HepG2 (cell line): ENCODE measurements around the gene ERBB4. TPM values are rescaled to one million over a fixed set of nuclear protein-coding genes. Genes with fewer than 3 reads are reported as not detected.

Experiments
- ATAC-seq: fragments of 200-7000 bp; cut with Tn5 transposase; 3 replicates; pipeline ENCODE4 v1.9.1; 2020; ENCODE audit warnings: mild to moderate bottlenecking, moderate library complexity
- BruUV-seq: library from RNA; stranded (reverse); fragments of 400-500 nt; replicated peaks from 2 replicates; lab custom pipeline; 2021; lab: Mats Ljungman, UMichigan
- CTCF ChIA-PET: fragments of 300-600 bp; formaldehyde crosslinking; extraction: SDS; loops from one replicate; lab custom pipeline; 2021; ENCODE audit warnings: low total read pairs, inconsistent platforms, low intra/inter-chr PET ratio; lab: Yijun Ruan, JAX
- POLR2A ChIA-PET: fragments of 350-600 bp; sonication (Branson Sonifier 250); formaldehyde crosslinking; loops from one replicate; lab custom pipeline; 2020; ENCODE audit warnings: antibody characterized with exemption, inconsistent platforms; lab: Yijun Ruan, JAX
- DNase-seq: peaks from one replicate; pipeline ENCODE4 v3.0.0-alpha.2; 2015; ENCODE audit warnings: low spot score
- FAIRE-seq: peaks from 3 replicates; lab custom pipeline; 2011; peaks lifted over from hg19 to GRCh38; lab: Jason Lieb, UNC
- H2AFZ ChIP-seq: one replicate; pipeline ENCODE4 v1.6.1; 2011; ENCODE audit warnings: low read length, inconsistent platforms
- H3K27ac ChIP-seq: fragments of 300-600 bp; 3 replicates; pipeline ENCODE4 v1.8.0; 2011; ENCODE audit warnings: mixed run types, mild to moderate bottlenecking, mixed read lengths, low read length, inconsistent platforms; ENCODE audit not compliant: insufficient read depth; ENCODE audit errors: extremely low read length
- H3K27me3 ChIP-seq, 2 experiments: fragments of 200-600 bp in 1 of 2; 2 replicates in 1 of 2; 3 replicates in 1 of 2; pipeline versions ENCODE4 v1.6.0 to v1.8.0; 2011; ENCODE audit warnings: low read length in 2 of 2, mild to moderate bottlenecking in 2 of 2, moderate library complexity in 2 of 2, inconsistent platforms in 1 of 2; ENCODE audit not compliant: insufficient read depth in 2 of 2, control insufficient read depth in 1 of 2
- H3K36me3 ChIP-seq, 2 experiments: fragments of 200-600 bp in 1 of 2; replicated peaks in 1 of 2; 2 replicates in 1 of 2; 3 replicates in 1 of 2; pipeline versions ENCODE4 v1.5.1 to v1.8.0; 2011; ENCODE audit warnings: low read length in 2 of 2, inconsistent platforms in 1 of 2; ENCODE audit not compliant: insufficient read depth in 2 of 2, control insufficient read depth in 1 of 2
- H3K4me1 ChIP-seq: 2 replicates; pipeline ENCODE4 v1.5.1; 2012; ENCODE audit warnings: low read length, inconsistent platforms; ENCODE audit not compliant: insufficient read depth
- H3K4me2 ChIP-seq: 2 replicates; pipeline ENCODE4 v1.6.0; 2011; ENCODE audit warnings: low read depth, low read length, inconsistent platforms
- H3K4me3 ChIP-seq, 3 experiments: fragments of 200-600 bp in 1 of 3; sonication (generic), shearing (Covaris generic) in 1 of 3; replicated peaks in 1 of 3; 2 replicates each; pipeline ENCODE4 v1.5.1; 2011 to 2016; ENCODE audit warnings: low read length in 3 of 3, inconsistent platforms in 2 of 3, low read depth in 2 of 3, mild to moderate bottlenecking in 2 of 3, control low read depth in 1 of 3, mixed read lengths in 1 of 3; ENCODE audit not compliant: insufficient read depth in 1 of 3
- H3K79me2 ChIP-seq: one replicate; pipeline ENCODE4 v1.6.1; 2011; ENCODE audit warnings: low read length, inconsistent platforms; ENCODE audit not compliant: insufficient read depth
- H3K9ac ChIP-seq: 2 replicates; pipeline ENCODE4 v1.6.0; 2011; ENCODE audit warnings: mild to moderate bottlenecking, low read depth, low read length, inconsistent platforms; ENCODE audit not compliant: insufficient read depth
- H3K9me3 ChIP-seq: 2 replicates; pipeline ENCODE4 v1.5.1; 2012; ENCODE audit warnings: mild to moderate bottlenecking, low read length
- H4K20me1 ChIP-seq: 2 replicates; pipeline ENCODE4 v1.6.0; 2011; ENCODE audit warnings: inconsistent platforms, mild to moderate bottlenecking, low read length, moderate library complexity; ENCODE audit not compliant: insufficient read depth
- HOMEZ ChIP-seq: IDR thresholded peaks from 2 replicates; pipeline ENCODE4 v1.6.1; 2016; ENCODE audit warnings: low read depth
- KDM5A ChIP-seq: fragments of 200-600 bp; sonication (generic); IDR thresholded peaks from 2 replicates; pipeline ENCODE4 v1.7.0; 2018; ENCODE audit warnings: antibody characterized with exemption, mild to moderate bottlenecking, low read length, borderline replicate concordance
- MBNL3 ChIP-seq: fragments of 250-450 bp; sonication (Bioruptor Pico); conservative IDR thresholded peaks from 2 replicates; pipeline ENCODE4 v1.8.0; 2022; ENCODE audit warnings: mild to moderate bottlenecking, inconsistent platforms
- MED8 ChIP-seq: sonication (generic); formaldehyde crosslinking; IDR thresholded peaks from 2 replicates; pipeline ENCODE4 v1.8.1; 2023; ENCODE audit warnings: mild to moderate bottlenecking, missing genetic modification reagents; ENCODE audit not compliant: insufficient replicate concordance
- NFIB ChIP-seq: sonication (generic); formaldehyde crosslinking; IDR thresholded peaks from 2 replicates; pipeline ENCODE4 v1.9.0; 2021; ENCODE audit warnings: missing genetic modification reagents, mild to moderate bottlenecking, borderline replicate concordance
- RARG ChIP-seq: sonication (generic); formaldehyde crosslinking; IDR thresholded peaks from 2 replicates; pipeline ENCODE4 v1.4.0; 2020; ENCODE audit warnings: low read depth, mild to moderate bottlenecking, missing genetic modification reagents
- SYNCRIP ChIP-seq: fragments of 200-400 bp; formaldehyde crosslinking; IDR thresholded peaks from 2 replicates; pipeline ENCODE4 v1.6.1; 2018; ENCODE audit warnings: mild to moderate bottlenecking, low read depth, low read length; ENCODE audit not compliant: insufficient read depth
- TBL1XR1 ChIP-seq: fragments of 150-350 bp; IDR thresholded peaks from 2 replicates; pipeline ENCODE4 v1.6.1; 2014; ENCODE audit warnings: borderline replicate concordance, low read length; ENCODE audit not compliant: partially characterized antibody
- USF2 ChIP-seq, 2 experiments: sonication (generic) in 1 of 2; formaldehyde crosslinking in 1 of 2; IDR thresholded peaks; 2 replicates each; pipeline versions ENCODE4 v1.5.1 to v1.6.1; 2011 to 2020; ENCODE audit warnings: borderline replicate concordance in 1 of 2, low read depth in 1 of 2, low read length in 1 of 2, mild to moderate bottlenecking in 1 of 2, missing genetic modification reagents in 1 of 2, moderate library complexity in 1 of 2
- ZNF441 ChIP-seq: sonication (generic); formaldehyde crosslinking; IDR thresholded peaks from 2 replicates; pipeline ENCODE4 v1.7.0; 2021; ENCODE audit warnings: missing genetic modification reagents, borderline replicate concordance
- ZNF766 ChIP-seq: sonication (generic); formaldehyde crosslinking; IDR thresholded peaks from 2 replicates; pipeline ENCODE4 v1.5.0; 2020; ENCODE audit warnings: missing genetic modification reagents, borderline replicate concordance
- WGBS: methylation state at CpG from one replicate; pipeline ENCODE4 v1.1.6; 2017; ENCODE audit warnings: low lambda C conversion rate; 5-methylcytosine and 5-hydroxymethylcytosine counted together
- in situ Hi-C: cut with HindIII; loops from 2 replicates; pipeline ENCODE4 v1.10.0; 2017; ENCODE audit warnings: low pct_unique_long_range_greater_than_20kb; ENCODE audit not compliant: extremely low pct_ligation_motif_present
- intact Hi-C: fragments of 100-400 bp; cut with micrococcal nuclease; formaldehyde crosslinking; loops from one replicate; pipeline ENCODE4 v1.10.0; 2022; ENCODE audit not compliant: unreplicated experiment
- polyA plus RNA-seq, 8 experiments: library from polyadenylated mRNA; depleted of rRNA in 3 of 8; stranded (reverse) in 7 of 8; unstranded in 1 of 8; fragments of >200 nt; fragmentation: Illumina TruSeq in 4 of 8; extraction: Trizol in 4 of 8; gene quantifications; 2 replicates each; pipeline versions ENCODE4 v1.2.1 to v1.2.3, GENCODE V29; 2011 to 2016; ENCODE audit warnings: low read depth in 4 of 8, missing spikeins in 1 of 8, mixed read lengths in 1 of 8; ENCODE audit not compliant: insufficient read depth in 1 of 8
- total RNA-seq, 5 experiments: library from RNA; depleted of rRNA; stranded (reverse); fragments of >200 nt; fragmentation: Illumina TruSeq; extraction: Trizol; gene quantifications; 2 replicates each; pipeline ENCODE4 v1.2.3, GENCODE V29; 2016; ENCODE audit warnings: low read depth in 1 of 5

Gene ERBB4
- total and polyA plus RNA-seq, 2 of the 13 experiments (the other 11 are each of a cell fraction or from before 2014, with no cell fraction given) = not detected

- TF ChIP-seq MED8 (CRISPR knock-in tag) = no peak
These were observed 439.6 kb downstream of the ERBB4 start (continued) for GRCh38 chr2:212098966-212099365.

- intact Hi-C loops (no loop called here), in situ Hi-C loops (no loop called here)
- no TSS peak for BruUV-seq
- Histone ChIP-seq H3K9me3 (no peaks in the 10 kb centered on the region), H3K27me3 (no peaks in the 10 kb centered on the region), H4K20me1 (no peaks in the 10 kb centered on the region), H3K36me3 (no peaks in the 10 kb centered on the region), H2AFZ (no peak overlapping the region), H3K9ac (no peak overlapping the region), H3K4me2 (no peak overlapping the region), H3K79me2 (no peaks in the 10 kb centered on the region), H3K4me1 (no peaks in the 10 kb centered on the region), H3K27ac (no peak overlapping the region), H3K4me3 (no peak overlapping the region)
- no peak for ATAC-seq
- DNase-seq = no peak
- ChIA-PET CTCF (no interaction called here), POLR2A (no interaction called here)
- WGBS = 33% methylated on average over 1 of the region's 1 CpG
- FAIRE-seq = no peak
- TF ChIP-seq RARG (CRISPR knock-in tag) (no peak), KDM5A (no peak), ZNF441 (no peak), TBL1XR1 (no peak), ZNF766 (CRISPR knock-in tag) (no peak), NFIB (no peak), USF2 (IDR thresholded peaks at IDR 0.05; ENCODE audit: low read depth, low read length) (no peak), USF2 (CRISPR knock-in tag; IDR thresholded peaks at IDR 0.05; ENCODE audit: borderline replicate concordance) (no peak), HOMEZ (CRISPR knock-in tag) (no peak), SYNCRIP (no peak), MBNL3 (CRISPR knock-in tag) (no peak)
These were observed 441.6 kb downstream of the ERBB4 start for GRCh38 chr2:212097001-212097400.
